Left lung (tissue), 10 donors: ENCODE data around the gene NIBAN1. TPM values are rescaled to one million over a fixed set of nuclear protein-coding genes. Genes with fewer than 3 reads are reported as not detected.

ENCODE experiments used
- ATAC-seq: fragments of 200-7000 bp; cut with Tn5 transposase; one replicate; pipeline ENCODE4 v1.9.1; 2020; ENCODE audit warnings: moderate library complexity
- DNase-seq, 4 donors: peaks; one replicate each; pipeline ENCODE4 v3.0.0-alpha.2; 2013 to 2020
- H3K27ac ChIP-seq, 2 donors: fragments of 200-600 bp; sonication (generic) in 1 of 2; one replicate each; pipeline versions ENCODE4 v1.5.0 to v1.8.0; 2020 to 2021
- H3K27me3 ChIP-seq, 2 donors: fragments of 200-600 bp; sonication (generic) in 1 of 2; one replicate each; pipeline versions ENCODE4 v1.5.0 to v1.8.0; 2020 to 2021
- H3K36me3 ChIP-seq, 2 donors: fragments of 200-600 bp; sonication (generic) in 1 of 2; one replicate each; pipeline versions ENCODE4 v1.5.0 to v1.8.0; 2020 to 2021
- H3K4me1 ChIP-seq, 2 donors: fragments of 200-600 bp; one replicate each; pipeline ENCODE4 v1.8.0; 2021
- H3K4me3 ChIP-seq, 2 donors: fragments of 200-600 bp; sonication (generic) in 1 of 2; one replicate each; pipeline versions ENCODE4 v1.5.0 to v1.8.0; 2020 to 2021; ENCODE audit warnings: mild to moderate bottlenecking in 1 of 2
- H3K9me3 ChIP-seq, 2 donors: fragments of 200-600 bp; sonication (generic) in 1 of 2; one replicate each; pipeline versions ENCODE4 v1.5.0 to v1.8.0; 2020 to 2021
- CTCF ChIP-seq, 2 donors: fragments of 200-600 bp; sonication (generic) in 1 of 2; IDR thresholded peaks; one replicate each; pipeline versions ENCODE4 v1.5.0 to v1.8.0; 2021; ENCODE audit warnings: antibody characterized with exemption in 2 of 2
- intact Hi-C, 2 donors: fragments of 100-400 bp; cut with DNase I; formaldehyde crosslinking; loops; one replicate each; pipeline versions ENCODE4 v1.11.2 to v1.14.2; 2022
- polyA plus RNA-seq, 6 donors: library from polyadenylated mRNA; unstranded; fragments of 120-200 nt; gene quantifications; one replicate each; pipeline ENCODE4 v1.2.1, GENCODE V29; 2013; ENCODE audit not compliant: insufficient read length in 6 of 6
- total RNA-seq, 2 donors: library from RNA; stranded (reverse); fragmentation: NEBNext Ultra II Directional; extraction: Animal tissue kit (Norgen Biotek cat#: 25700); gene quantifications; one replicate each; pipeline ENCODE4 v1.2.1, GENCODE V29; 2021
- donor health status: DM: no; HTN: yes; CAD: no.
- donor health status: DM: no; HTN: no; CAD: no.

The NIBAN1 gene
- total and polyA plus RNA-seq, 8 donors = 16.4 to 54.3 (median 17.7) TPM

GRCh38 chr1:184956999-184957700, 17.2 kb downstream of the NIBAN1 start:
- Histone ChIP-seq H3K9me3 (no peaks in the 10 kb centered on the region), H3K27ac (no peak overlapping the region), H3K4me1 (peaks cover 0 to 14% of the 10 kb centered on the region in 2 donors), H3K27me3 (no peaks in the 10 kb centered on the region), H3K36me3 (no peaks in the 10 kb centered on the region), H3K4me3 (no peak overlapping the region)
- intact Hi-C loops = no loop called here
- ATAC-seq (no peak), DNase-seq (no peak)
- no peak for TF ChIP-seq CTCF (IDR thresholded peaks at IDR 0.05)

GRCh38 chr1:184954232-184954995, 19.9 kb downstream of the NIBAN1 start:
- Histone ChIP-seq H3K27ac (peak overlapping the region in 1 of 2 donors; percentile 25), H3K27me3 (no peaks in the 10 kb centered on the region), H3K4me1 (peaks cover 0 to 14% of the 10 kb centered on the region in 2 donors), H3K9me3 (no peaks in the 10 kb centered on the region), H3K4me3 (no peak overlapping the region), H3K36me3 (no peaks in the 10 kb centered on the region)
- TF ChIP-seq CTCF (IDR thresholded peaks at IDR 0.05) = no peak
- DNase-seq = no peak
- ATAC-seq = peak; percentile 52
- intact Hi-C loops = no loop called here

DNA sequence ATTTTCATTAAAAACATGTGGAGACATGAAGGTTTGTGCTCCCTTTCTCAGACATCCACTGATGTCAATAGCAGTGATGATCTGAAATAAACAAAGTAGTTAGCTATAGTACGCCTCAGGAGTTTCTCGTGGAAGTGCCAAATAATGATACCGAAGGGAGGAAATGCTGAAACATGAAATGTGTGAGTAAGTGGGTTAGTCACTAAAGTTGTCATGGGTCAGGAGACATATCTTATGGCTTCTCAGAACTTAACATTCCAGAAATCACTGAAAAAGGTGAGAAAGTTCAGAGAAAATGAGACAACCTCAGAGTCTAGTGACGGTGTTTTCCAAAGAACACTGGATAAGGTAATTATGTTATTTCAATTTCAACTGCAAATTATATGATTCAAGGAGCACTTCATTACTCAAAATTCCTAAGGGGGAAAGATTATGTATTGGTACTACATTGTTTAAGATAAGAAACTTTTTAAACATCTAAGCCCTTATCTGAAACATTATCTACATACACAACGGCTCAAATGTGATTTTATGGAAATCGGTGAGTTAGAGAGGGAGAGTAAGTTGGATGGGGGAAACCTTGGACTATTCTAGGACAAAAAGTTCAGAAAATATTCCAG, 20.6 kb downstream of the NIBAN1 start:
- TF ChIP-seq CTCF (IDR thresholded peaks at IDR 0.05) = no peak

GRCh38 chr1:184952428-184952827, 21.9 kb downstream of the NIBAN1 start:
- H3K27ac ChIP-seq = no peak overlapping the region
- H3K9me3 ChIP-seq = no peaks in the 10 kb centered on the region
- ATAC-seq (no peak), DNase-seq (no peak)
- no peaks in the 10 kb centered on the region for H3K27me3 ChIP-seq
- no peak overlapping the region for H3K4me3 ChIP-seq
- intact Hi-C loops = no loop called here
- no peak for TF ChIP-seq CTCF (IDR thresholded peaks at IDR 0.05)
- H3K4me1 ChIP-seq = peaks cover 0 to 21% of the 10 kb centered on the region in 2 donors
- H3K36me3 ChIP-seq = no peaks in the 10 kb centered on the region

More for the DNA sequence above, 20.6 kb downstream of the NIBAN1 start:
- H3K36me3 ChIP-seq = no peaks in the 10 kb centered on the region
- H3K4me1 ChIP-seq = peaks cover 0 to 14% of the 10 kb centered on the region in 2 donors
- no peaks in the 10 kb centered on the region for H3K27me3 ChIP-seq
- H3K4me3 ChIP-seq = no peak overlapping the region
- no peak for DNase-seq
- peak overlapping the region in 1 of 2 donors; percentile 25 for H3K27ac ChIP-seq
- ATAC-seq = no peak
- H3K9me3 ChIP-seq = no peaks in the 10 kb centered on the region
- intact Hi-C loops = no loop called here

DNA sequence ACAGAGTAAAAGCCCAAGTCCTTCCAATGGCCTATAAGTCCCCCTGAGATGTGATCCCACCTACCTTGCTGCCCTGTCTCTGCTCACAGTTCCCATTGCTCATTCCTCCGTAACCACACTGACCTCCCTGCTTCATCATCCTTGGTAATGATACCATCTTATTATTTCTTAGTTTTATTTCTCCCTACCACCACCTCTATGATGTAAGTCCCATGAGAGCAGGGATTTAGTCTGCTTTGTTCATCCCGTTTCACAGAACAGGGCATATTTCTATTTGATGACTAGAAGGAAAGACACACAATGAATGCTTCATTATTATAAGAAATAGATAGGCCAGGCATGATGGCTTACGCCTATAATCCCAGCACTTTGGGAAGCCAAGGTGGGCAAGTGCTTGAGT, 22.5 kb downstream of the NIBAN1 start:
- DNase-seq (no peak), ATAC-seq (no peak)
- intact Hi-C loops = no loop called here
- Histone ChIP-seq H3K4me1 (peaks cover 0 to 27% of the 10 kb centered on the region in 2 donors), H3K4me3 (no peak overlapping the region), H3K27ac (no peak overlapping the region), H3K9me3 (no peaks in the 10 kb centered on the region), H3K36me3 (no peaks in the 10 kb centered on the region), H3K27me3 (no peaks in the 10 kb centered on the region)
- no peak for TF ChIP-seq CTCF (IDR thresholded peaks at IDR 0.05)
